H9 (cell line): Measurements from ENCODE around the gene DTNB. TPM values are rescaled to one million over a fixed set of nuclear protein-coding genes. Genes with fewer than 3 reads are reported as not detected.

Experiments used
- DNase-seq: peaks from one replicate; pipeline ENCODE4 v3.0.0-alpha.2; 2017
- H2AFZ ChIP-seq: one replicate; pipeline ENCODE4 v1.6.1; 2013; ENCODE audit warnings: mild to moderate bottlenecking, low read length, control low read depth, moderate library complexity
- H2AK5ac ChIP-seq: 2 replicates; pipeline ENCODE4 v1.6.1; 2013; ENCODE audit warnings: low read length, control low read depth, mixed read lengths; ENCODE audit not compliant: insufficient read length
- H2BK120ac ChIP-seq: one replicate; pipeline ENCODE4 v1.6.1; 2013; ENCODE audit warnings: low read depth, mild to moderate bottlenecking, low read length, control low read depth, inconsistent platforms; ENCODE audit not compliant: poor library complexity, severe bottlenecking
- H2BK12ac ChIP-seq: 2 replicates; pipeline ENCODE4 v1.6.1; 2013; ENCODE audit warnings: low read length, control low read depth, mixed read lengths, low read depth; ENCODE audit not compliant: insufficient read length
- H2BK15ac ChIP-seq: 2 replicates; pipeline ENCODE4 v1.6.1; 2013; ENCODE audit warnings: low read depth, low read length, control low read depth
- H2BK20ac ChIP-seq: one replicate; pipeline ENCODE4 v1.6.1; 2013; ENCODE audit warnings: low read depth, mild to moderate bottlenecking, low read length, control low read depth, inconsistent platforms; ENCODE audit not compliant: poor library complexity, severe bottlenecking
- H2BK5ac ChIP-seq: 2 replicates; pipeline ENCODE4 v1.6.1; 2013; ENCODE audit warnings: low read length, control low read depth, mixed read lengths; ENCODE audit not compliant: insufficient read length
- H3K14ac ChIP-seq: 2 replicates; pipeline ENCODE4 v1.6.1; 2013; ENCODE audit warnings: low read length, control low read depth; ENCODE audit not compliant: insufficient read depth
- H3K18ac ChIP-seq: 2 replicates; pipeline ENCODE4 v1.6.1; 2013; ENCODE audit warnings: low read depth, mild to moderate bottlenecking, mixed read lengths, low read length, control low read depth; ENCODE audit not compliant: insufficient read length
- H3K23ac ChIP-seq: 2 replicates; pipeline ENCODE4 v1.6.1; 2013; ENCODE audit warnings: low read length, control low read depth, mixed read lengths, low read depth; ENCODE audit not compliant: insufficient read length
- H3K23me2 ChIP-seq: 2 replicates; pipeline ENCODE4 v1.6.1; 2013; ENCODE audit warnings: low read depth, mild to moderate bottlenecking, mixed read lengths, low read length, control low read depth; ENCODE audit not compliant: insufficient read length, poor library complexity, severe bottlenecking
- H3K27ac ChIP-seq: 2 replicates; pipeline ENCODE4 v1.5.1; 2013; ENCODE audit warnings: low read length, control low read depth, mixed read lengths, low read depth; ENCODE audit not compliant: insufficient read length
- H3K27me3 ChIP-seq: 2 replicates; pipeline ENCODE4 v1.6.1; 2013; ENCODE audit warnings: low read length, control low read depth, inconsistent platforms; ENCODE audit not compliant: insufficient read depth
- H3K4ac ChIP-seq: 2 replicates; pipeline ENCODE4 v1.6.1; 2013; ENCODE audit warnings: low read depth, mild to moderate bottlenecking, control low read depth, inconsistent platforms, low read length, moderate library complexity
- H3K4me1 ChIP-seq: 2 replicates; pipeline ENCODE4 v1.6.1; 2013; ENCODE audit warnings: low read length, control low read depth, inconsistent platforms; ENCODE audit not compliant: insufficient read depth
- H3K4me2 ChIP-seq: 2 replicates; pipeline ENCODE4 v1.6.1; 2013; ENCODE audit warnings: low read length, control low read depth, mixed read lengths; ENCODE audit not compliant: insufficient read length, insufficient read depth
- H3K56ac ChIP-seq: 2 replicates; pipeline ENCODE4 v1.6.1; 2013; ENCODE audit warnings: low read depth, mild to moderate bottlenecking, mixed read lengths, low read length, control low read depth; ENCODE audit not compliant: insufficient read length
- H3K79me1 ChIP-seq: 2 replicates; pipeline ENCODE4 v1.6.1; 2013; ENCODE audit warnings: low read depth, mild to moderate bottlenecking, moderate library complexity, low read length, control low read depth, inconsistent platforms; ENCODE audit not compliant: insufficient read depth, poor library complexity, severe bottlenecking
- H3K79me2 ChIP-seq: 2 replicates; pipeline ENCODE4 v1.6.1; 2013; ENCODE audit warnings: low read length, control low read depth, inconsistent platforms; ENCODE audit not compliant: insufficient read depth
- H3K9ac ChIP-seq: 2 replicates; pipeline ENCODE4 v1.6.1; 2013; ENCODE audit warnings: low read length, control low read depth, mixed read lengths; ENCODE audit not compliant: insufficient read length; ENCODE audit errors: extremely low read depth
- H3K9me3 ChIP-seq: one replicate; pipeline ENCODE4 v1.6.1; 2013; ENCODE audit warnings: low read depth, low read length, inconsistent platforms; ENCODE audit not compliant: control insufficient read depth
- H3T11ph ChIP-seq: one replicate; pipeline ENCODE4 v1.6.1; 2013; ENCODE audit warnings: mild to moderate bottlenecking, low read length, control low read depth, inconsistent platforms
- H4K20me1 ChIP-seq: one replicate; pipeline ENCODE4 v1.6.1; 2013; ENCODE audit not compliant: control insufficient read depth, insufficient read length, insufficient read depth
- H4K5ac ChIP-seq: 2 replicates; pipeline ENCODE4 v1.6.1; 2013; ENCODE audit warnings: low read depth, mild to moderate bottlenecking, mixed read lengths, low read length, control low read depth; ENCODE audit not compliant: insufficient read length
- H4K8ac ChIP-seq: replicated peaks from 2 replicates; pipeline ENCODE4 v1.6.1; 2013; ENCODE audit warnings: low read length, control low read depth, mixed read lengths, low read depth; ENCODE audit not compliant: insufficient read length
- H4K91ac ChIP-seq: 2 replicates; pipeline ENCODE4 v1.6.1; 2013; ENCODE audit warnings: low read depth, mild to moderate bottlenecking, moderate library complexity, mixed read lengths, low read length, control low read depth; ENCODE audit not compliant: insufficient read length
- H3K27ac Mint-ChIP-seq, 3 experiments: 2 replicates in 2 of 3; 3 replicates in 1 of 3; pipeline ENCODE4 v1.8.0; 2020 to 2021; ENCODE audit warnings: mixed read lengths in 3 of 3, mild to moderate bottlenecking in 1 of 3, moderate library complexity in 1 of 3
- H3K27me3 Mint-ChIP-seq: 2 replicates; pipeline ENCODE4 v1.8.0; 2021; ENCODE audit warnings: low read depth, mild to moderate bottlenecking, moderate library complexity, mixed read lengths
- H3K36me3 Mint-ChIP-seq, 3 experiments: 2 replicates in 2 of 3; 3 replicates in 1 of 3; pipeline ENCODE4 v1.8.0; 2020 to 2021; ENCODE audit warnings: low read depth in 3 of 3, mixed read lengths in 3 of 3; ENCODE audit not compliant: insufficient read depth in 1 of 3
- H3K4me1 Mint-ChIP-seq, 2 experiments: 2 replicates each; pipeline ENCODE4 v1.8.0; 2020; ENCODE audit warnings: mixed read lengths in 2 of 2
- H3K4me3 Mint-ChIP-seq, 2 experiments: 2 replicates in 1 of 2; 3 replicates in 1 of 2; pipeline ENCODE4 v1.8.0; 2020 to 2021; ENCODE audit warnings: mild to moderate bottlenecking in 2 of 2, mixed read lengths in 2 of 2, moderate library complexity in 1 of 2
- H3K9me3 Mint-ChIP-seq, 2 experiments: 2 replicates in 1 of 2; 3 replicates in 1 of 2; pipeline ENCODE4 v1.8.0; 2020; ENCODE audit warnings: mild to moderate bottlenecking in 2 of 2, mixed read lengths in 2 of 2, moderate library complexity in 1 of 2
- CTCF ChIP-seq: fragments of 200-600 bp; sonication (generic); conservative IDR thresholded peaks from 3 replicates; pipeline ENCODE4 v1.8.0; 2021; ENCODE audit warnings: antibody characterized with exemption, mild to moderate bottlenecking
- WGBS: extraction: QIAGEN DNeasy Blood & Tissue Kit; methylation state at CpG from one replicate; pipeline ENCODE4 v1.1.7; 2013; ENCODE audit warnings: missing lambda C conversion rate, low lambda C conversion rate, mixed read lengths; ENCODE audit not compliant: insufficient read length; ENCODE audit errors: extremely low coverage; 5-methylcytosine and 5-hydroxymethylcytosine counted together
- total RNA-seq: library from RNA; stranded (reverse); gene quantifications from 2 replicates; pipeline ENCODE4 v1.2.1, GENCODE V29; 2021

Gene DTNB
- total RNA-seq, 1 experiment from 2014 or later = 26.7 TPM

- Histone ChIP-seq H3K9me3 (no peaks in the 10 kb centered on the region), H3K23ac (no peak overlapping the region), H3K27ac (no peak overlapping the region), H2AK5ac (no peak overlapping the region), H4K91ac (no peak overlapping the region), H3T11ph (no peak overlapping the region), H4K5ac (no peak overlapping the region), H3K27me3 (no peaks in the 10 kb centered on the region), H3K4me2 (no peak overlapping the region), H4K20me1 (no peaks in the 10 kb centered on the region), H4K8ac (no peak overlapping the region), H3K4ac (no peak overlapping the region), H3K4me1 (no peaks in the 10 kb centered on the region), H3K14ac (no peak overlapping the region), H2BK120ac (no peak overlapping the region), H3K56ac (no peak overlapping the region), H3K18ac (no peak overlapping the region), H2BK5ac (no peak overlapping the region), H3K9ac (no peak overlapping the region), H2AFZ (no peak overlapping the region), H3K79me1 (no peaks in the 10 kb centered on the region), H3K23me2 (no peaks in the 10 kb centered on the region), H2BK20ac (no peak overlapping the region), H2BK15ac (no peak overlapping the region), H2BK12ac (no peak overlapping the region), H3K79me2 (no peaks in the 10 kb centered on the region)
- no peak for TF ChIP-seq CTCF
- no CpG with 5 or more reads among the region's 3 CpGs for WGBS
- Mint-ChIP-seq H3K9me3 (no peaks in the 10 kb centered on the region), H3K36me3 (no peaks in the 10 kb centered on the region), H3K4me1 (peaks cover 13 to 23% of the 10 kb centered on the region in 2 experiments), H3K27me3 (no peaks in the 10 kb centered on the region), H3K27ac (peak overlapping the region in 1 of 3 experiments; percentile 20; a peak in 1 of 7 replicates), H3K4me3 (no peak overlapping the region)
- DNase-seq = no peak
Observed at GRCh38 chr2:25585189-25585588, 88.2 kb downstream of the DTNB start.
